GM23338 (cell line): ENCODE measurements around the gene ALDH16A1.

ENCODE experiments used
- CREB1 ChIP-seq: fragments of 250-450 bp; sonication (Bioruptor Pico); IDR thresholded peaks from 2 replicates; pipeline ENCODE4 v1.5.0; 2020; ENCODE audit warnings: low read depth, mild to moderate bottlenecking, moderate library complexity
- CTCF ChIP-seq, 2 experiments: fragments of 200-600 bp in 1 of 2; sonication (generic) in 1 of 2; conservative IDR thresholded peaks; 2 replicates each; pipeline versions ENCODE4 v1.5.1 to v1.6.1; 2016 to 2017; ENCODE audit warnings: antibody characterized with exemption in 2 of 2, low read depth in 2 of 2, mild to moderate bottlenecking in 2 of 2, moderate library complexity in 1 of 2
- ETS1 ChIP-seq: IDR thresholded peaks from 2 replicates; pipeline ENCODE4 v1.6.1; 2016; ENCODE audit warnings: antibody characterized with exemption
- EZH2 ChIP-seq: fragments of 200-600 bp; sonication (generic); IDR thresholded peaks from one replicate; pipeline ENCODE4 v1.8.0; 2017; ENCODE audit warnings: antibody characterized with exemption, mild to moderate bottlenecking, low read depth; ENCODE audit not compliant: unreplicated experiment
- EZH2phosphoT487 ChIP-seq: fragments of 200-600 bp; sonication (generic); IDR thresholded peaks from one replicate; pipeline ENCODE4 v1.8.1; 2018; ENCODE audit warnings: antibody characterized with exemption; ENCODE audit not compliant: unreplicated experiment
- JUNB ChIP-seq: IDR thresholded peaks from one replicate; pipeline ENCODE4 v1.6.1; 2016; ENCODE audit warnings: antibody characterized with exemption; ENCODE audit not compliant: unreplicated experiment
- NANOG ChIP-seq: IDR thresholded peaks from 2 replicates; pipeline ENCODE4 v1.6.1; 2016; ENCODE audit warnings: antibody characterized with exemption, borderline replicate concordance
- POLR2AphosphoS5 ChIP-seq: IDR thresholded peaks from 2 replicates; pipeline ENCODE4 v1.6.1; 2016; ENCODE audit warnings: antibody characterized with exemption, low read depth
- REST ChIP-seq: IDR thresholded peaks from one replicate; pipeline ENCODE4 v1.6.1; 2018; ENCODE audit warnings: antibody characterized with exemption; ENCODE audit not compliant: unreplicated experiment
- STAT1 ChIP-seq: IDR thresholded peaks from one replicate; pipeline ENCODE4 v1.6.1; 2016; ENCODE audit warnings: antibody characterized with exemption; ENCODE audit not compliant: unreplicated experiment
- ZNF114 ChIP-seq: fragments of 250-450 bp; sonication (Bioruptor Pico); IDR thresholded peaks from 2 replicates; pipeline ENCODE4 v1.5.0; 2020; ENCODE audit warnings: mild to moderate bottlenecking, moderate library complexity
- ZNF331 ChIP-seq: fragments of 250-450 bp; sonication (Bioruptor Pico); IDR thresholded peaks from 2 replicates; pipeline ENCODE4 v1.5.0; 2020; ENCODE audit warnings: low read depth, mild to moderate bottlenecking, moderate library complexity
- ZNF462 ChIP-seq: fragments of 250-450 bp; sonication (Bioruptor Pico); IDR thresholded peaks from 2 replicates; pipeline ENCODE4 v1.5.0; 2020; ENCODE audit warnings: mild to moderate bottlenecking, moderate library complexity

- TF ChIP-seq CTCF (conservative IDR thresholded peaks at IDR 0.05; ENCODE audit: low read depth in 2 of 2) (no peak), EZH2 (no peak), POLR2AphosphoS5 (no peak), REST (no peak), EZH2phosphoT487 (no peak), ETS1 (no peak), CREB1 (CRISPR knock-in tag) (no peak), ZNF114 (CRISPR knock-in tag) (no peak), STAT1 (no peak), NANOG (no peak), ZNF462 (CRISPR knock-in tag) (no peak), JUNB (no peak), ZNF331 (CRISPR knock-in tag) (no peak)
Measured at GRCh38 chr19:49411681-49412326, 41.2 kb upstream of the ALDH16A1 start.
